Lower lobe of right lung (tissue), 2 donors: ENCODE data around the gene TRIM9. TPM values are rescaled to one million over a fixed set of nuclear protein-coding genes. Genes with fewer than 3 reads are reported as not detected.

ENCODE experiments used
- ATAC-seq, 2 donors: fragments of 200-7000 bp; cut with Tn5 transposase; one replicate each; pipeline ENCODE4 v1.9.1; 2020 to 2022; ENCODE audit warnings: mild to moderate bottlenecking in 2 of 2, moderate library complexity in 2 of 2
- DNase-seq: peaks from one replicate; pipeline ENCODE4 v3.0.0-alpha.2; 2020
- H3K27ac ChIP-seq: fragments of 200-600 bp; one replicate; pipeline ENCODE4 v1.8.0; 2022
- H3K27me3 ChIP-seq: fragments of 200-600 bp; one replicate; pipeline ENCODE4 v1.8.0; 2022; ENCODE audit warnings: low read depth
- H3K36me3 ChIP-seq: fragments of 200-600 bp; one replicate; pipeline ENCODE4 v1.8.0; 2022; ENCODE audit warnings: mild to moderate bottlenecking
- H3K4me1 ChIP-seq: fragments of 200-600 bp; one replicate; pipeline ENCODE4 v1.8.0; 2022
- H3K4me3 ChIP-seq: fragments of 200-600 bp; one replicate; pipeline ENCODE4 v1.8.0; 2022; ENCODE audit warnings: mild to moderate bottlenecking
- H3K9me3 ChIP-seq: fragments of 200-600 bp; one replicate; pipeline ENCODE4 v1.8.0; 2022
- intact Hi-C: fragments of 100-400 bp; cut with DNase I; formaldehyde crosslinking; loops from one replicate; pipeline ENCODE4 v1.11.0; 2022
- total RNA-seq: library from RNA; stranded (reverse); fragmentation: NEBNext Ultra II Directional; extraction: Animal tissue kit (Norgen Biotek cat#: 25700); gene quantifications from one replicate; pipeline ENCODE4 v1.2.1, GENCODE V29; 2021
- TF ChIP-seq, protein P1 (sequence below): fragments of 200-600 bp; IDR thresholded peaks from one replicate; pipeline ENCODE4 v1.8.0; 2022; ENCODE audit warnings: antibody characterized with exemption, mild to moderate bottlenecking
- donor health status: DM: no; HTN: yes; CAD: no; lungs with severe emphysema.

The TRIM9 gene
- total RNA-seq, 1 donor from 2014 or later = 0.92 TPM

DNA sequence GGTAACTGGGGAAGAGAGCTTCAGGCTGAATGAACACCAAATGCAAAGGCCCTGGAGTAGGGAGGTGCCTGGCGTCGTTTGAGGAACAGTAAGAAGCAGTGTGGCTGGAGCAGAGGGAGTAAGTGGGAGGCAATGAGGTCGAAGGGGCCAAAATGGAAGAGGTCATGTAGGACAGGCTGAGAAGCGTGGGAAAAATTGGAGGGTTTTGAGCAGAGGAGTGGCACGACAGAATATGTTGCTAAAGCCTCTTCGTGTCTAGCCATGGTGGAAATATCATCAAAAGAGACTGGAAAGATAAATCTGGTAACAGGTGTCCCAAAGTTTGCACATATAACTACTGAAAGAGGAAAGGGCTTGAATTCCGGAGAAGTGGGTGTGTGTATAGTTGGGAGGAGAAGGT lies 1.9 kb downstream of the TRIM9 start:
- ATAC-seq (no peak), DNase-seq (no peak)
- Histone ChIP-seq H3K27ac (no peak overlapping the region), H3K4me3 (peak overlapping the region; percentile 67), H3K27me3 (peaks cover 26% of the 10 kb centered on the region), H3K9me3 (no peaks in the 10 kb centered on the region), H3K36me3 (no peaks in the 10 kb centered on the region), H3K4me1 (peaks cover 24% of the 10 kb centered on the region)
- TF ChIP-seq, protein P1, sequence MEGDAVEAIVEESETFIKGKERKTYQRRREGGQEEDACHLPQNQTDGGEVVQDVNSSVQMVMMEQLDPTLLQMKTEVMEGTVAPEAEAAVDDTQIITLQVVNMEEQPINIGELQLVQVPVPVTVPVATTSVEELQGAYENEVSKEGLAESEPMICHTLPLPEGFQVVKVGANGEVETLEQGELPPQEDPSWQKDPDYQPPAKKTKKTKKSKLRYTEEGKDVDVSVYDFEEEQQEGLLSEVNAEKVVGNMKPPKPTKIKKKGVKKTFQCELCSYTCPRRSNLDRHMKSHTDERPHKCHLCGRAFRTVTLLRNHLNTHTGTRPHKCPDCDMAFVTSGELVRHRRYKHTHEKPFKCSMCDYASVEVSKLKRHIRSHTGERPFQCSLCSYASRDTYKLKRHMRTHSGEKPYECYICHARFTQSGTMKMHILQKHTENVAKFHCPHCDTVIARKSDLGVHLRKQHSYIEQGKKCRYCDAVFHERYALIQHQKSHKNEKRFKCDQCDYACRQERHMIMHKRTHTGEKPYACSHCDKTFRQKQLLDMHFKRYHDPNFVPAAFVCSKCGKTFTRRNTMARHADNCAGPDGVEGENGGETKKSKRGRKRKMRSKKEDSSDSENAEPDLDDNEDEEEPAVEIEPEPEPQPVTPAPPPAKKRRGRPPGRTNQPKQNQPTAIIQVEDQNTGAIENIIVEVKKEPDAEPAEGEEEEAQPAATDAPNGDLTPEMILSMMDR = no peak
- intact Hi-C loops = no loop called here

DNA sequence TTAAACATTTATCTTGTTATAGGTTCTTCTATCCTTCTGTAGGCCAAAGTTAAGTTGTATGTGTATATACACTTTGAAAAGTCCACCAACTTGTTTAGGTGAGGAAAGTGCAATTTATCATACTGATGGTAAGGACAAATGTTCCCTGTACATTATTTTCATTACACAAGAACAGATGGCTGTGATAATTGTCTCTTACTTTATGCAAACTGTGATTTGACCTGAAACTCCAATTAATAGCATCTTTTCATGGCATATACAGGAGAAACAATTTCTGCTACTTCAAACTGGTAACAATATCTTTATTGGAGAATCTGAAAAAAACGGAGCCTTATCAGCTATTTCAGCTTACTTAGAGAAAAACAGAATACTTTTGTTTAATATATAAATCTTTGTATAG lies 5.6 kb downstream of the TRIM9 start:
- Histone ChIP-seq H3K27me3 (peaks cover 22% of the 10 kb centered on the region), H3K36me3 (no peaks in the 10 kb centered on the region), H3K9me3 (no peaks in the 10 kb centered on the region), H3K27ac (no peak overlapping the region), H3K4me3 (no peak overlapping the region), H3K4me1 (peaks cover 7% of the 10 kb centered on the region)
- no peak for DNase-seq
- TF ChIP-seq, protein P1 = no peak
- no peak for ATAC-seq
- intact Hi-C loops = no loop called here

DNA sequence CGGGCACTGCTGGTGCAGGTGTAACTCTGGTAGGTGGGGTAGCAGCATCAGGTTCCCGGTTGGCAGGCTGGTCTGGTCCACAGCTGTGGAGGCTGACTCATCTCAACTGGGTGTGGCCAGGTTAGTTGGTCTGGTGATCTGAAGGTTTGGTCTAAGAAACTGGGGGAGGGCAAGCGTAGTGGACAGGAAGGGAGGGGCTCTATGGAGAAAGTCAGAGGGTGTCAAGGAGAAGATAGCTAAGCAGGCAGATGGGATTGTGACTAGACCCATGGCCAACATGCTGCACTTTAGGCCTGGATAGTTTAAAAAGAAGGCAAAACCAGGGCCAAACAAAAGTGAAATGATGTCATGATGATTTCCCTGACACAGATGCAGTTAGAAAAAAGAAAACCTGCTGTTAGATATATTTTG lies 7.9 kb downstream of the TRIM9 start:
- no peaks in the 10 kb centered on the region for H3K4me1 ChIP-seq
- H3K4me3 ChIP-seq = no peak overlapping the region
- no peaks in the 10 kb centered on the region for H3K36me3 ChIP-seq
- ATAC-seq = no peak
- no peak overlapping the region for H3K27ac ChIP-seq
- no peak for DNase-seq
- H3K27me3 ChIP-seq = no peaks in the 10 kb centered on the region
- TF ChIP-seq, protein P1 = no peak
- intact Hi-C loops = no loop called here
- H3K9me3 ChIP-seq = no peaks in the 10 kb centered on the region

DNA sequence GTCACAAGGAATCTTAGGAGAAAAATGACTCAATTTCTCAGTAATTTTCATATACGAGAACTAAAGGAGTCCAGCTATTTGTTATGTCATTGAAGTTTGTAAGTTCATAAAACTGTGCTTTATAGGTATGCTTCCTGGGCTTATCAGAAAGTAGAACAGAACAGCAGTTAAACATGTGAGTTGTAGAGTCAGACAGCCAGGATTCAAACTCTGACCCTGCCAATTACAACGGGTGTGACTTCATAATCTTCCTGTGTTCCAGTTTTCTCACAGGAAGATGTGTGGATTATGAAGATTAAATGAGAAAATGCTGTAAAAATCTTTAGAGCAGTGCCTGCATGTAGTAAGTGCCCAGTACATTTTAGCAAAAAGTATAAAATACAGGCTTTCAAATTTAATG lies 8.9 kb downstream of the TRIM9 start:
- intact Hi-C loops = no loop called here

DNA sequence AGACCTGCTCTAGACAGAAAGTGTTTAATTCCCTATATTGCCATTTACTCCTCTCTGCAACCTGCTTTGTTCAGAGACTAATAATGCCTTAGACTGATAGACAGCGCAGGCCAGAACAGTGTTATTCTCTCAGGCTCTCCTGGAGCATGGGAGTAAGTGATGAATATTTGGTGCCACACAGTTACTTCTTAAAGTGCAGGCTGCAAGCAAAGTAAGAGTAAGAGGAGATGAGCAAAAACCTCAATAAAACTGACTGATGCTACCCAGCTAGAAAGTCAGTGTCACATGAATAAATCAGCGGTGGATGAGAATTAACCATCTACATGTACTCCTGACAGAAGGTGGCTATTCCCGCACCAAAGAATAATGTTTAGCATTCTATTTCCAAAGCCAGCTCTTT lies 9.9 kb downstream of the TRIM9 start:
- DNase-seq = no peak
- Histone ChIP-seq H3K27me3 (no peaks in the 10 kb centered on the region), H3K9me3 (no peaks in the 10 kb centered on the region), H3K4me3 (no peak overlapping the region), H3K4me1 (no peaks in the 10 kb centered on the region), H3K36me3 (no peaks in the 10 kb centered on the region), H3K27ac (no peak overlapping the region)
- no peak for ATAC-seq
- intact Hi-C loops = no loop called here
- TF ChIP-seq, protein P1 = no peak

More for the DNA sequence above, 8.9 kb downstream of the TRIM9 start:
- H3K4me3 ChIP-seq = no peak overlapping the region
- H3K27ac ChIP-seq = no peak overlapping the region
- no peaks in the 10 kb centered on the region for H3K4me1 ChIP-seq
- H3K36me3 ChIP-seq = no peaks in the 10 kb centered on the region
- H3K27me3 ChIP-seq = no peaks in the 10 kb centered on the region
- H3K9me3 ChIP-seq = no peaks in the 10 kb centered on the region
- TF ChIP-seq, protein P1 = no peak
- ATAC-seq = no peak
- DNase-seq = no peak

DNA sequence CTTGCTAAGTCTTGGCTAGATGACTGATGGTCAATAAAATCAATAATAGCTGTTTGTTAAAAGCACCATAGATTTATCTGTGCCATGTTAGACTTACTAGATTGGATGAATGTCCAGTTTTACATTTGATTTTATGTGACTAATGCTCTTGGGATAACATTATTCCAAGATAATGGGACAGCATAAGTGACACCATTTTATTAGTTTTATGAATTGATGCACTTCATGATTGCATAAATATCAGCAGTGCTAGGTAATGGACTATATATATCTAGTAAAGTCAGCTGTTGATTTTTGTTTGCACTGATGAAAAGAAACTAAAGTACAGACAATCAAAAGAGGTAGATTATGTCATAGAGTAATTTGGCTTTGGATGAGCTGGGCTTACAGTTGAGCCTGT lies 10.4 kb downstream of the TRIM9 start:
- TF ChIP-seq, protein P1 = no peak
- Histone ChIP-seq H3K4me3 (no peak overlapping the region), H3K9me3 (no peaks in the 10 kb centered on the region), H3K27me3 (no peaks in the 10 kb centered on the region), H3K27ac (no peak overlapping the region), H3K36me3 (no peaks in the 10 kb centered on the region), H3K4me1 (no peaks in the 10 kb centered on the region)
- DNase-seq (no peak), ATAC-seq (no peak)
- intact Hi-C loops = no loop called here
